ENCODE results near the gene INTS13. TPM values are rescaled to one million over a fixed set of nuclear protein-coding genes. Genes with fewer than 3 reads are reported as not detected.

The INTS13 gene
- total RNA-seq, 2 experiments from 2014 or later = 8.5 to 12.1 TPM

DNA sequence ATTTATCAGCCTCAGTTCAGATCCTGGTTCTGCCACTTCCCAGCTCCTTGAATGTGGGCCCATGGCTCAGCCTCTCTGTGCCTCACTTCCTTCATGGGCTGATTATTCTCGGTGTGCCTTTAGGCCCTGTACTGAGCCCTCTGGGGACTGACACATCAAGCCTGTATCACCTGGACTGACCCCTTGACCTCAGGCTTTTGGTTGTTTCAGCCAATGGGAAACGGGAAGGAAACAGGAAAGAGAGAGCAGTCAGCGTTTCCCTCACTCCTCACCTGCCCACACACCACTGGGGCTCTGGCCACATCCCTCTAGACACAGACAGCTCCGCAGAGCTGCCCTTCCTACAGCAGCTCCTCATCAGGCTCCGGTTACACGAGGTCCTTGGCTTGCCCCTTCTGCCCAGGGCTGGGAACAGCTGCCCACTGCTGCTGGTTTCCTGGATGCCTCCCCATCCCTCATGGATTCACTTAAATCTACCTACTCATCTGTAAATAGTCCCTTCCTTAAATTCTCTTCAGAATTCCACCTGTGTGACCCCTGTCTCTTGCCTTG, 67.8 kb downstream of the INTS13 start:
- Mint-ChIP-seq H3K27ac (no peak overlapping the region), H3K36me3 (ENCODE audit: low read depth) (no peaks in the 10 kb centered on the region), H3K4me3 (no peak overlapping the region), H3K27me3 (no peaks in the 10 kb centered on the region), H3K4me1 (ENCODE audit: low read depth) (peaks cover 24% of the 10 kb centered on the region), H3K9me3 (no peaks in the 10 kb centered on the region)
- H3K27me3 ChIP-seq (ENCODE audit: control insufficient read depth in 1 of 2, insufficient read depth in 2 of 2, low read length in 2 of 2) = peaks cover 0 to 6% of the 10 kb centered on the region in 2 experiments
- peaks cover 6% of the 10 kb centered on the region for H3K4me1 ChIP-seq (ENCODE audit: insufficient read depth, low read length)
- ATAC-seq (ENCODE audit: poor library complexity) (no peak), DNase-seq (no peak)
- ChIA-PET CTCF (no interaction called here), POLR2A (no interaction called here)
- H3K27ac ChIP-seq (ENCODE audit: low read depth in 1 of 2, low read length in 2 of 2) = no peak overlapping the region
- intact Hi-C loops (cut with DNase I, micrococcal nuclease) = no loop called here
- no peaks in the 10 kb centered on the region for H3K36me3 ChIP-seq (ENCODE audit: insufficient read depth, low read length)
- no peak overlapping the region for H3K4me3 ChIP-seq (ENCODE audit: low read length)
- TF ChIP-seq, protein P1, sequence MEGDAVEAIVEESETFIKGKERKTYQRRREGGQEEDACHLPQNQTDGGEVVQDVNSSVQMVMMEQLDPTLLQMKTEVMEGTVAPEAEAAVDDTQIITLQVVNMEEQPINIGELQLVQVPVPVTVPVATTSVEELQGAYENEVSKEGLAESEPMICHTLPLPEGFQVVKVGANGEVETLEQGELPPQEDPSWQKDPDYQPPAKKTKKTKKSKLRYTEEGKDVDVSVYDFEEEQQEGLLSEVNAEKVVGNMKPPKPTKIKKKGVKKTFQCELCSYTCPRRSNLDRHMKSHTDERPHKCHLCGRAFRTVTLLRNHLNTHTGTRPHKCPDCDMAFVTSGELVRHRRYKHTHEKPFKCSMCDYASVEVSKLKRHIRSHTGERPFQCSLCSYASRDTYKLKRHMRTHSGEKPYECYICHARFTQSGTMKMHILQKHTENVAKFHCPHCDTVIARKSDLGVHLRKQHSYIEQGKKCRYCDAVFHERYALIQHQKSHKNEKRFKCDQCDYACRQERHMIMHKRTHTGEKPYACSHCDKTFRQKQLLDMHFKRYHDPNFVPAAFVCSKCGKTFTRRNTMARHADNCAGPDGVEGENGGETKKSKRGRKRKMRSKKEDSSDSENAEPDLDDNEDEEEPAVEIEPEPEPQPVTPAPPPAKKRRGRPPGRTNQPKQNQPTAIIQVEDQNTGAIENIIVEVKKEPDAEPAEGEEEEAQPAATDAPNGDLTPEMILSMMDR (IDR thresholded peaks at IDR 0.05) = no peak
- H3K9me3 ChIP-seq (ENCODE audit: control insufficient read depth in 1 of 2, insufficient read depth in 1 of 2, low read length in 2 of 2) = no peaks in the 10 kb centered on the region

DNA sequence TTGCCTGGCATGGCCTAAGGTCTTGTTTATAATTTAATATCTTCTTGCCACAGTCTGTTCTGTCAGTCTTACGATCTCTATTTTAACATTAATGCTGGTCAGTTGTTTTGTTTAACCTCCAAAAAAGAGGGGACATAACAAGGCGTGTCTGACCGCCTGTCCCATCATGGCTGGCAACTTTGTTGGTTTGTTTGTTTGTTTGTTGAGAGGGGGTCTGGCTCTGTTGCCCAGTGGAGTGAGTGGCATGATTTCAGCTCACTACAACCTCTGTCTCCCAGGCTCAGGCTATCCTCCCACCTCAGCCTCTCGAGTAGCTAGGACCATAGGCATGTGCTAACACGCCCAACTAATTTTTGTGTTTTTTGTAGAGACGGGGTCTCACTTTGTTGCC, 68.7 kb downstream of the INTS13 start:
- Histone ChIP-seq H3K9me3 (ENCODE audit: control insufficient read depth in 1 of 2, insufficient read depth in 1 of 2, low read length in 2 of 2) (no peaks in the 10 kb centered on the region), H3K4me3 (ENCODE audit: low read length) (no peak overlapping the region), H3K27ac (ENCODE audit: low read depth in 1 of 2, low read length in 2 of 2) (no peak overlapping the region), H3K4me1 (ENCODE audit: insufficient read depth, low read length) (peaks cover 6% of the 10 kb centered on the region), H3K36me3 (ENCODE audit: insufficient read depth, low read length) (no peaks in the 10 kb centered on the region), H3K27me3 (ENCODE audit: control insufficient read depth in 1 of 2, insufficient read depth in 2 of 2, low read length in 2 of 2) (peaks cover 0 to 6% of the 10 kb centered on the region in 2 experiments)
- H3K4me1 Mint-ChIP-seq (ENCODE audit: low read depth) = peaks cover 24% of the 10 kb centered on the region
- no peaks in the 10 kb centered on the region for H3K27me3 Mint-ChIP-seq
- intact Hi-C loops (cut with DNase I, micrococcal nuclease) = no loop called here
- no peak for ATAC-seq (ENCODE audit: poor library complexity)
- CTCF ChIA-PET = no interaction called here
- H3K36me3 Mint-ChIP-seq (ENCODE audit: low read depth) = no peaks in the 10 kb centered on the region
- no peak for DNase-seq
- TF ChIP-seq, protein P1 (IDR thresholded peaks at IDR 0.05) = no peak
- no peaks in the 10 kb centered on the region for H3K9me3 Mint-ChIP-seq
- no peak overlapping the region for H3K4me3 Mint-ChIP-seq
- H3K27ac Mint-ChIP-seq = no peak overlapping the region
- POLR2A ChIA-PET = no interaction called here

DNA sequence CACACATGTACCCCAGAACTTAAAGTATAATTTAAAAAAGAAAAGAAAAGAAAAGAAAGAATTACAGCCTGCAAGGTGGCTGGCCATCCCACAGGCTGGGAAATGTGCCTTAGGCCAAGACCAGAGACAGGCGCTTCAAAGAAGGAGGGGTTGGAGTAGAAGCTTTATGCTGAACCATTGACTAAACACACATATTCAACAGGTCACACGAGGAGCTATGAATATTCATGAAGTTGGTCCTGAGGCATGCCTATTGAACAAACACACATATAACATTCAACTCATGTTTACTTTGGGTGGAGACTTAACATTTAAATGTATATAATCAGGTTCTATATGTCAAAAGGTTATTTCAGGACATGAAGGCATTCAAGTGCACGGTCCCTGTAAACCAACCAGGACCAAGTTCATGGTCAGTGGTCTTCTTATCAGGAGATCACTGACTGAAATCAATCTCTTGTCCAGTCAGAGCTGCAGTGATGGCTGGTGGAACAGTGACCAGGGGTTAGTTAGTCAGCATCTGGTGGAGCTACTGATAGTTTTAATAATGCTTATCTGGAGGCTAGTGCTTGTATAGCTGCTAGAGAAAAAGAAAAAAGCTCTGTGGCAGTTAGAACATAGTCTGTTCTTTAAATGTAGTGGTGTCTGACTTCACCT, 69.2 kb downstream of the INTS13 start:
- no peaks in the 10 kb centered on the region for H3K9me3 Mint-ChIP-seq
- no peak overlapping the region for H3K4me3 Mint-ChIP-seq
- peaks cover 0 to 6% of the 10 kb centered on the region in 2 experiments for H3K27me3 ChIP-seq (ENCODE audit: control insufficient read depth in 1 of 2, insufficient read depth in 2 of 2, low read length in 2 of 2)
- no peak overlapping the region for H3K27ac Mint-ChIP-seq
- intact Hi-C loops (cut with DNase I, micrococcal nuclease) = no loop called here
- H3K4me1 Mint-ChIP-seq (ENCODE audit: low read depth) = peaks cover 24% of the 10 kb centered on the region
- no peak overlapping the region for H3K4me3 ChIP-seq (ENCODE audit: low read length)
- POLR2A ChIA-PET = no interaction called here
- ATAC-seq (ENCODE audit: poor library complexity) (no peak), DNase-seq (no peak)
- CTCF ChIA-PET = no interaction called here
- H3K4me1 ChIP-seq (ENCODE audit: insufficient read depth, low read length) = peaks cover 6% of the 10 kb centered on the region
- H3K9me3 ChIP-seq (ENCODE audit: control insufficient read depth in 1 of 2, insufficient read depth in 1 of 2, low read length in 2 of 2) = no peaks in the 10 kb centered on the region
- H3K27me3 Mint-ChIP-seq = no peaks in the 10 kb centered on the region
- H3K36me3 ChIP-seq (ENCODE audit: insufficient read depth, low read length) = no peaks in the 10 kb centered on the region
- no peak overlapping the region for H3K27ac ChIP-seq (ENCODE audit: low read depth in 1 of 2, low read length in 2 of 2)
- H3K36me3 Mint-ChIP-seq (ENCODE audit: low read depth) = no peaks in the 10 kb centered on the region
- TF ChIP-seq, protein P1 (IDR thresholded peaks at IDR 0.05) = no peak

Data from CD4-positive, alpha-beta T cell (primary cell).